Measurements from ENCODE around the gene SPINK14.

- peak; percentile 53 to 56 for TF ChIP-seq CTCF (IDR thresholded peaks at IDR 0.05; ENCODE audit: extremely low read depth in 1 of 2, insufficient read depth in 1 of 2, low read depth in 1 of 2, low read length in 2 of 2)
- TF ChIP-seq POLR2A (IDR thresholded peaks at IDR 0.05; ENCODE audit: low read depth, low read length), result no peak
- no peak for TF ChIP-seq EZH2 (IDR thresholded peaks at IDR 0.05; ENCODE audit: borderline replicate concordance, low read depth, low read length, severe bottlenecking)
- TF ChIP-seq FOS (IDR thresholded peaks at IDR 0.05; ENCODE audit: borderline replicate concordance, insufficient read depth, low read length), result no peak
- no peak for TF ChIP-seq POLR2AphosphoS5 (IDR thresholded peaks at IDR 0.05; ENCODE audit: insufficient read depth, low read depth, low read length)
- TF ChIP-seq GATA2 (IDR thresholded peaks at IDR 0.05; ENCODE audit: insufficient read depth, insufficient read length, low read depth, low read length), result no peak
Observed at GRCh38 chr5:148179234-148179824, 11.0 kb downstream of the SPINK14 start.
